Measurements from ENCODE around the gene SH3RF3. TPM values are rescaled to one million over a fixed set of nuclear protein-coding genes. Genes with fewer than 3 reads are reported as not detected.

SH3RF3 gene
- total RNA-seq, 2 donors from 2014 or later = 1.5 to 1.8 TPM

- no peaks in the 10 kb centered on the region for H3K9me3 ChIP-seq (ENCODE audit: control insufficient read depth, low read length)
- H3K27ac ChIP-seq (ENCODE audit: low read depth, low read length) = no peak overlapping the region
- no peaks in the 10 kb centered on the region for H3K9me3 Mint-ChIP-seq
- H3K27me3 Mint-ChIP-seq (ENCODE audit: insufficient read depth) = peaks cover 12% of the 10 kb centered on the region
- H3K36me3 Mint-ChIP-seq (ENCODE audit: low read depth) = no peaks in the 10 kb centered on the region
- H3K4me3 Mint-ChIP-seq = no peak overlapping the region
- H3K9ac ChIP-seq (ENCODE audit: extremely low read depth, low read length, poor library complexity, severe bottlenecking) = no peak overlapping the region
- no peak overlapping the region for H3K4me3 ChIP-seq (ENCODE audit: low read length)
- H3K4me1 ChIP-seq (ENCODE audit: control insufficient read depth, insufficient read depth, low read length) = no peaks in the 10 kb centered on the region
- 88 to 92% methylated on average over 9 to 11 of the region's 11 CpGs for WGBS, 2 experiments (ENCODE audit: insufficient coverage in 1 of 2, insufficient read length in 1 of 2)
- H3K27ac Mint-ChIP-seq = no peak overlapping the region
- no peaks in the 10 kb centered on the region for H3K36me3 ChIP-seq (ENCODE audit: control insufficient read depth, insufficient read depth, low read length)
- H3K4me1 Mint-ChIP-seq = peaks cover 3% of the 10 kb centered on the region
- DNase-seq = peak; percentile 25
- H3K27me3 ChIP-seq (ENCODE audit: control insufficient read depth, insufficient read depth, low read length, poor library complexity, severe bottlenecking) = no peaks in the 10 kb centered on the region
- TF ChIP-seq CTCF (conservative IDR thresholded peaks at IDR 0.05) = no peak
Observed at GRCh38 chr2:109526442-109526970, 397.5 kb downstream of the SH3RF3 start.

- H3K27ac Mint-ChIP-seq = no peak overlapping the region
- no peaks in the 10 kb centered on the region for H3K4me1 Mint-ChIP-seq
- 90 to 94% methylated on average over 5 to 6 of the region's 6 CpGs for WGBS, 2 experiments (ENCODE audit: insufficient coverage in 1 of 2, insufficient read length in 1 of 2)
- Histone ChIP-seq H3K4me3 (ENCODE audit: low read length) (no peak overlapping the region), H3K27me3 (ENCODE audit: control insufficient read depth, insufficient read depth, low read length, poor library complexity, severe bottlenecking) (no peaks in the 10 kb centered on the region), H3K4me1 (ENCODE audit: control insufficient read depth, insufficient read depth, low read length) (no peaks in the 10 kb centered on the region), H3K27ac (ENCODE audit: low read depth, low read length) (no peak overlapping the region), H3K9me3 (ENCODE audit: control insufficient read depth, low read length) (no peaks in the 10 kb centered on the region), H3K36me3 (ENCODE audit: control insufficient read depth, insufficient read depth, low read length) (no peaks in the 10 kb centered on the region), H3K9ac (ENCODE audit: extremely low read depth, low read length, poor library complexity, severe bottlenecking) (no peak overlapping the region)
- no peaks in the 10 kb centered on the region for H3K36me3 Mint-ChIP-seq (ENCODE audit: low read depth)
- DNase-seq = peak; percentile 27
- peaks cover 12% of the 10 kb centered on the region for H3K27me3 Mint-ChIP-seq (ENCODE audit: insufficient read depth)
- no peak overlapping the region for H3K4me3 Mint-ChIP-seq
- no peak for TF ChIP-seq CTCF (conservative IDR thresholded peaks at IDR 0.05)
- H3K9me3 Mint-ChIP-seq = no peaks in the 10 kb centered on the region
Observed at GRCh38 chr2:109527079-109527478, 398.1 kb downstream of the SH3RF3 start.

GRCh38 chr2:109527846-109528705, 399.1 kb downstream of the SH3RF3 start:
- Mint-ChIP-seq H3K27me3 (ENCODE audit: insufficient read depth) (peaks cover 7% of the 10 kb centered on the region), H3K4me1 (no peaks in the 10 kb centered on the region), H3K4me3 (no peak overlapping the region), H3K36me3 (ENCODE audit: low read depth) (no peaks in the 10 kb centered on the region), H3K27ac (no peak overlapping the region), H3K9me3 (no peaks in the 10 kb centered on the region)
- Histone ChIP-seq H3K36me3 (ENCODE audit: control insufficient read depth, insufficient read depth, low read length) (no peaks in the 10 kb centered on the region), H3K9me3 (ENCODE audit: control insufficient read depth, low read length) (no peaks in the 10 kb centered on the region), H3K9ac (ENCODE audit: extremely low read depth, low read length, poor library complexity, severe bottlenecking) (no peak overlapping the region), H3K27me3 (ENCODE audit: control insufficient read depth, insufficient read depth, low read length, poor library complexity, severe bottlenecking) (no peaks in the 10 kb centered on the region), H3K27ac (ENCODE audit: low read depth, low read length) (no peak overlapping the region), H3K4me3 (ENCODE audit: low read length) (no peak overlapping the region), H3K4me1 (ENCODE audit: control insufficient read depth, insufficient read depth, low read length) (no peaks in the 10 kb centered on the region)
- 89 to 91% methylated on average over 9 to 16 of the region's 16 CpGs for WGBS, 2 experiments (ENCODE audit: insufficient coverage in 1 of 2, insufficient read length in 1 of 2)
- DNase-seq = peak; percentile 47
- no peak for TF ChIP-seq CTCF (conservative IDR thresholded peaks at IDR 0.05)
